Measurements from ENCODE around the gene QPRT.
"Not testable (repeated sequence)": the region's sequence is repeated elsewhere in the genome, so short reads cannot be mapped to it uniquely, and the experiment has no call there.

The QPRT gene

DNA sequence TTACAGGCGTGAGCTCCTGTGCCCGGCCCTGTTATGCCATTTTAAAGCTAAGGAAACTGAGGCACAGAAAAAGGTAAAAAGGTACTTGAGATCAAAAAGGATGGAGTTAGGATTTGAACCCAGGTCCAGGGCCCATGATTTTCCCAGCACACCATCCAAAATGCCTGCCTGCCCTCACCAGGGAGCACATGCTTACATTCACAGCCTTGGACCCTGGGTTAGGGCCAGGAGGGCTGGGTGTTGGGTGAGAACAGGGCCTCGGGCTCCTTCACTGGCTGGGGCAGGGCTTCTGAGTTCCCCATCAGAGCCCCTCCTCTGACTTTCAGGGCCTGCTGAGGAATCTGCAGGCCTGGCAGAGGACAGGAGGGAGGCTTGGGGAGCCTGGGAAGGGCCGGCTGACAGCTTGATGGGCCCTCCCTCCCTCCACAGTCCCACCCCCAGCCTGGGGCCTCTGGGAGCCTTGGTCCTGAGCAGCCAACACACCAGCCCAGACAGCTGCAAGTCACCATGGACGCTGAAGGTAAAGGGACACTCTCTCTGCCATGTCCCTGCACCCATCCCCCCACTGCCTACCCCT, at the start of gene QPRT:
TSS of gene QPRT (plus strand) at position 490 of the 577 bp plus-strand sequence. CDS start at position 508, 18 bp downstream.
- DNase-seq (ENCODE audit: low spot score): peak; percentile 42

DNA sequence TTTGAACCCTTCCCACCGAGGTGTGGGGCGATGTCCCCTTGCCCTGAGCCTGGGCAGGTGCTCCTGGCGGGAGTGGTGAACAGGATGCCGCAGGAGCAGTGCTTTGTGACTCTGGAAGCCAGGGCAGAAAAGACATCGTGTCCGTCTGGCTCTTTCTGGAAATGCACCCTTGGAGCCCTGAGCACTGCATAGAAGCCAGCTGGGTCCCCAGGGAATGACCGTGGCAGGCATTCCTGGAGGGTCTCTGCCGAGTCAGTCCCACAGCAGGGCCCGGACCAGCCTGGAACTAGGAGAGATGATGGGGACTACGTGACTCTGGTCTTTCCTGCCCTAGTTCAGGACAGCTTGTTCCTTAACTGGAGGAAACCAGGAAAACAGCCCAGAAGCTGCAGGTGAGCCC, 49.7 kb upstream of the QPRT start:
- DNase-seq (ENCODE audit: low spot score): not testable (repeated sequence)

DNA sequence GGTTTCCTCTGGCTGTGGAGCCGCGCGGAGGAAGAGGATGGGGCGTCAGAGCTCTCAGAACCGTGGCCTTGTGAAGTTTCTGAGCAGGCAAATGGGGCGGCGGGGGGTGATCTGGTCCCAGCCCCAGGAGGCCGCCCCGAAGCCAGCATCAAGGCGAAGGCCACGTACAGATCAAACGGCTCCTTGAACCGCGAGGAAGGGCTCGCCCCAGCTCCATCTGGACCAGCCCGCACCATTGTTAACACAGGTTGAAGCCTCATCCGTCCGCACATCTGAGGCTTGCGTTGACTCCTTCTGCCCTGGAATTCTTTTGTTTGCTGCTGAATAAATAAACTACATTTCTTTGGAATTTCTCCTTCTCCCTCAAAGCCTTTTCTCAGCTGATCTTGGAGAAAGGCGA, 47.3 kb upstream of the QPRT start:
- DNase-seq (ENCODE audit: low spot score): not testable (repeated sequence)

DNA sequence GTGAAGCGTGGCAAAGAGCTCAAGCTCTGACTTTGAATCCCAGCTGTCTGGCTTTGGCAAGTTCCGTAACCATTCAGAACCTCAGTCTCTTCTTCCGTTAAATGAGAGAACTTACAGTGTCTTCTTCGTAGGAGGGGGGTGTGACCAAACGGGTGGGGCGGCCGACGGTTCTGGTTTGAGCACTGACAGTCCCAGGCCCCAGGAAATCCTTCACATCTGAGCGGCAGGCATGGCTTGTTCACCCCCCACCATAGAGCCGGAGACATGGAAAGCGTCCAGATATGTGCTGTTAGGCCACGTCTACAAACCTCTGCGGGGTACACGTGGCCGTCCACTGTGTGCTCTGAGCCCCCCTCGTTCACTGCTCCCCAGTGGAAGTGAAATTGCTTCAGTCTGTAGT, 43.1 kb upstream of the QPRT start:
- not testable (repeated sequence) for DNase-seq (ENCODE audit: low spot score)

DNA sequence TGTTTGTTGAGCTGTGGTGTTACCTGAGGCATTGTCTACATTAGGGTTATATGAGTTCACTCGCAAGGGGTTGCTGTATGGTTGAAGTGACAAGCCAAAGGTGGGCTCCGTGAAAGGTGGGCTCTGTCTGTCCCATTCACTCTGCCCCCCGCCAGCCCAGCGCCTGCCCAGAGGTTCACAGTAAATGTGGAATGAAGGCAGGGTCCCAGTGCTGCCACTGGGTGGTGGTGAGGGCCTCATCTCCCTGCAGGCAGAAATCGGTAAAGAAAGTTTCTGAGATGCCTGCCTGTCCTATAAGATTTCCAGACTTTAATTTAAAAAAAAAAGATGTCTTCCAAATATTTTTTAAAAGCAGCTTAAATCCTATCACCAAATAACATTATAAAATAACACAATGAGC, 42.6 kb upstream of the QPRT start:
- DNase-seq (ENCODE audit: low spot score): not testable (repeated sequence)

DNA sequence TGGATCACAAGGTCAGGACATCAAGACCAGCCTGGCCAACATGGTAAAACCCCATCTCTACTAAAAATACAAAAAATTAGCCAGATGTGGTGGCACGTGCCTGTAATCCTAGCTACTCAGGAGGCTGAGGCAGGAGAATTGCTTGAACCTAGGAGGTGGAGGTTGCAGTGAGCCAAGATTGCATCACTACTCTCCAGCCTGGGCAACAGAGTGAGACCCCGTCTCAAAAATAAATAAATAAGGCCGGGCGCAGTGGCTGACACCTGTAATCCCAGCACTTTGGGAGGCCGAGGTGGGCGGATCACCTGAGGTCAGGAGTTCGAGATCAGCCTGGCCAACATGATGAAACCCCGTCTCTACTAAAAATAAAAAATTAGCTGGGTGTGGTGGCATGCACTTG, 40.2 kb upstream of the QPRT start:
- not testable (repeated sequence) for DNase-seq (ENCODE audit: low spot score)

DNA sequence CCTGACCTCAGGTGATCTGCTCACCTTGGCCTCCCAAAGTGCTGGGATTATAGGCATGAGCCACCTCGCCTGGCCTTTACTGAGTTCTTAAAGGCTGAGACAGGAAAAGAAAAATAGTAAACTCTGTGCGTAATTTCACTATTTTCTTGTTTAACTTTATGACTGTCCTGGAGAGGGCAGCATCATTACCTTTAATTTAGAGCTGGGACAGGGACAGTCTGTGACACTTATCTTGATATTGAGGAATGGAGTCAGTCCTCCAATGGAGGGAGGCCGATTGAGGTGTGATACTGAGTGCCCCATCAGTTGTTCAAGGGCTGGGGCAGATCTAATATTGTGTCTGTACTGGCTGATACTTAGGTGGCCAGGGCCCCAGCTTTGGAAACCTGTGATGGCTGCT, 37.4 kb upstream of the QPRT start:
- DNase-seq (ENCODE audit: low spot score): no peak

DNA sequence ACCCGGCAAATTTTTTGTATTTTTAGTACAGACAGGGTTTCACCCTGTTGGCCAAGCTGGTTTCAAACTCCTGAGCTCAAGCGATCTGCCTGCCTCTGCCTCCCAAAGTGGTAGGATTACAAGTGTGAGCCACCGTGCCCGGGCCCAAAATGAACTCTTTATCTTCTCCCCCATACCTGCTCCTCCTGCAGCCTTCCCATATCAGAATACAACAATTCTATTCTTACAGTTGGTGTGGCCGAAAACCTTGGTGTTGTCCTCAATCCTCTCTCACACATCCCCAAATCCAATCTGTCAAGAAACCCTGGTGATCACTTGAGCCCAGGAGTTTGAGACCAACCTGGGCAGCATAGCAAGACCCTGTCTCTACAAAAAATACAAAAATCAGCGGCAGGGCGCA, 35.4 kb upstream of the QPRT start:
- no peak for DNase-seq (ENCODE audit: low spot score)

DNA sequence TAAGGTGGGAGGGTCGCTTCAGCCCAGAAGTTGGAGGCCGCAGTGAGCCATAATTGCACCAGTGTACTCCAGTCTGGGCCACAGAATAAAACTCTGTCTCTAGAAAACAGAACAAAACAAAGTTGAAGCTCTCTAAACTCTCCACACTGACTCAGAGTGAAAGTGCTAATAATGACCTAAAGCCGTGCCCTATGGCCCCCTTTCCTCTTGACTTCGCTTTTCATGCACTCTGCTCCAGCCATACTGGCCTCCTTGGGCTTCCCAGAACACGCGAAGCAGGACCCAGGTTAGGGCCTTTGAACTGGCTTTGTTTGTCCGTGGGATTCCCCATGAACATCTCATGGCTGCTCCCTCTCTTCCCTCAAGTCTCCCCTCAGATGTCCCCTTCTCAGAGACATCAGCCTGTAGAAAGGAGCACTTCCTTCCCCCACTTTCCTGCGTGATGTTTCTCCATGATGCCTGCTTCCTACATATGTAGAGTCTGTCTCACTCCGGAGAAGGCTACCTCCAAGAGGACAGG, 34.6 kb upstream of the QPRT start:
- DNase-seq (ENCODE audit: low spot score): no peak

DNA sequence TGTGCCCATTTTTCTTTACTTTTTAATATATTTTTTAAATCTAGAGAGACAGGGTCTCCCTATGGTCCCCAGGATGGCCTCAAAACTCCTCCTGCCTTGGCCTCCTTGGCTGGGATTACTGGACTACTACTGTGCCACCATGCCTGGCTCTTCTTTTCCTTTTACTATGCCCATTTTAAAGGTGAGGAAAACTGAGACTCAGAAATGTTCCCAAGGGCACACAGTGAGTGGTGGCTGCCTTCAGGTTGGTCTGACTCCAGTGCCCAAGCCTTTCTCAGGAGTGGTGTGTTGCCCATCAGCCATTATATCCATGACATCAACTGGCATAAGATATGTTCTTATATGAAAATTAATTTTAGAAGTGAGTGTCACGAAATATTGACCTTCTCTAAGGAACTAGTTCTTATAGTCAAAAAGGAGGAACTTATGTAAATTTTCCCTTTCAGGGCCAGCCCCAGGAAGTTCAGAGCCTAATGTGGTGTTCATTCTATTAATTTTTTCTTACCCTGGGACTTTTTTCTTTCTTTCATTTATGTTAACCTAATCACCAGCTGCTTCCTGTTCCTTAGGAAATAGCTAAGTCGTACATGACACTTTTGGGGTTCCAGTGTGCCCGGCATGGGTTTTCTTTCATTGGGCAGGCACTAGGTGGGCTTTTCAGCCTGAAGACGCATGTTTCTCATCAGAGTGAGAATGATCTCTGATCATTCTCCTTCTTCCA, 33.8 kb upstream of the QPRT start:
- no peak for DNase-seq (ENCODE audit: low spot score)

DNA sequence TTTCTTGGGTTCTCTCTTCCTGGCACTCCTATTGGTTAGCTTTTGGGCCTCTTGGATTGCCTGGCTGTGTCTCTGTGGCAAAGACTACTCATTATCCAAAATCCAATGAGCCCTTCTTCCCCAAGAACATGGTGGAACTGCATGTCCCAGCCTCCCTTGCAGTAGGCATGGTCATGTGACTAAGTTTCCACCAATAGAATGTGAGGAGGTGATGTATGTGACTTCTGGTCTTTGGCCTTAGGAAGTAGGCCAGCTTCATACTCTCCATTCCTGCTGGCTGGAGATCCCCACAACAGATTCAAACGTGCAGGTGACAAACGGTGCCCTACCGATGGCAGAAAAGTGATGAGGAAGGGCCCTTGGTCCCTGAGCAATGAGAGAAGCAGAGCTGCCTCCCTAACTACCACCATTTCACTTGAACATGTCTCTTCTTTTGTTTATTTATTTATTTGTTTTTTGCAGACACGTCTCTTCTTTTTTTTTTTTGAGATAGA, 33.2 kb upstream of the QPRT start:
- DNase-seq (ENCODE audit: low spot score): no peak

DNA sequence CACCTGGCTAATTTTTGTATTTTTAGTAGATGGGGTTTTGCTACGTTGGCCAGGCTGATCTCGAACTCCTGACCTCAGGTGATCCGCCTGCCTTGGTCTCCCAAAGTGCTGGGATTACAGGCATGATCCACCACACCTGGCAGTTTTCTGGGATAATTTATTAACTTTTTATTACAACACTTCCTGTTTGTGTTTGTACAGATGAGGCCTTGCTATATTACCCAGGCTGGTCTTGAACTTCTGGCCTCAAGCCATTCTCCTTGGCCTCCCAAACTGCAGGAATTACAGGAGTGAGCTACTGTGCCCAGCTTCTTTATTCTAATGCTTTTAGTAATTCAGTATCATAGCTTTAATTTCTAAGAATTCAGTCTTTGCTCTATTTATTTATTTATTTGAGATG, 32.0 kb upstream of the QPRT start:
- no peak for DNase-seq (ENCODE audit: low spot score)

DNA sequence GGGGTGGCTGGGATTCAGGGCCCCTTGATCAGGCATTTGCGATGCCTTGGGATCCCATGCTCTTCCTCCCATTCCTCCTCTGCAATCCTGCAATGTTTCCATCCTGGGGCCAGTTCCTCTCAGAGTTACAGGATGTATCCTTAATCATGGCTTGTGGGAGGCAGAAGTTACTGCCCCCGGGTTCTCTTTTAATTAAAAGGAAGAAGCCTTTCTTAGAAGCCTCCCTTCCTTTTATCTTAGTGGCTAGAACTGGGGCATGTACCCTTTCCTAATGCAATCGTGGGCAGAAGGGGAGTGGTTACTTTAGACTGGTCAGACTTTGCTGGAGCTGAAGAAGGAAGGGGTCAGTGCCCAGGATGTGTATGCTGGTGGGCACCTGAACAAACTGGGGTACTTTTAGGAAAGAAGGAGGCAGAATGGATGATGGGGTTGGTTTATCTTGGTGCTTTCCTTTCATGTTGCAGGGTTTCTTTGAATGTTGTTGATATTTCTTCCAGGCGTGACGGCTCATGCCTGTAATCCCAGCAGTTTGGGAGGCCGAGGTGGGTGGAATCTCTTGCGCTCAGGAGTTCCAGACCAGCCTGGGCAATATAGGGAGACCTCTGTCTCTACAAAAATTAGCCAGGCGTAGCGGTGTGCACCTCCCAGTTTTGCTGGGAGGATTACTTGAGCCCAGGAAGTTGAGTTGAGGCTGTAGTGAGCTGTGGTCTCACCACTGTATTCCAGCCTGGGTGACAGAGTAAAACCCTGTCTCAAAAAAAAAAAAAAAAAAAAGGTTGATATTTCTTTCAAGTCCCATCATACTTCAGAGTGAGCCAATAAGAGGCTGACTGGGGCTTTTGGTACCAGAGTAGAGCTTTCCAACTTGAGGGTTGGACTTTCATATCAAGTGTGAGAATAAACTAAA, 29.1 kb upstream of the QPRT start:
- DNase-seq (ENCODE audit: low spot score): no peak

DNA sequence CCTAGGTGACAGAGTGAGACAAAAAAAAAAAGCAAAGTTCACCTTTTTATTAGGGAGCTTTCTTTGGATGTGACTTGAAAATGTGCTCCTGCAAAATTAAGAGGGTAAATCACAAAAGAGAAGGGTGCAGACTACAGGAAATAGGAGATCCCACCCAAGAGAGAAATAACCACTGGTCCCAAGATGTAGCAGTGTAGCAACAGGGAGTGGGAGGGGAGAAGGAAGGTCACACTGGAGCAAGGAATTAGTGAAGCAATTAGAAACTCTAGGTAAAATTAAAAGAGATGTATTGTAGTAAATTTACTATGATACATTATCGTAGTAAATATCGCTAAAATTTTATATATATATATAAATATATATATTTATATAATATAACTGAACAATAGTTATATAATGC, 28.2 kb upstream of the QPRT start:
- DNase-seq (ENCODE audit: low spot score): no peak

DNA sequence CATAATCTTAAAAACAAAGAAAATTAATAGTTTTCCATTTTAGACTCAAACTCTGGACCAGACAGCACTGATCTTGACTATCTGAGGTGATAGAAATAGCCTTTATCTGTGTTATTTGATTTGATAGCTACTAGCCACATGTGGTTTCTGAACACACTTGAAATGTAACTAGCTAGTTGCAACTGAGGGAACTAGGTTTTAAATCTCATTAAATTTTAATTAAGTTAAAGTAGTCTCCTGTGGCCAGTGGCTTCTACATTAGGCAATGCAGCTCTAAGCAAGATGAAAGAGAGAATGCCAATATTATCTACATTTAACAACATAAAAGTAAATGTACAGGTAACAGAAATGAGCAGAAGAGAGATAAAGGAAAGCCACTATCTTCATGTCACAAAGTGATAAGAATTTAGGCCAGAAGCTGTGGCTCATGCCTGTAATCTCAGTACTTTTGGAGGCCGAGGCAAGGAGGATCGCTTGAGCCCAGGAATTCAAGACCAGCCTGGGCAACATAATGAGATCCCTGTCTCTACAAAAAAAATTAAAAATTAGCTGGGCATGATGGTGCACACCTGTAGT, 27.1 kb upstream of the QPRT start:
- no peak for DNase-seq (ENCODE audit: low spot score)

DNA sequence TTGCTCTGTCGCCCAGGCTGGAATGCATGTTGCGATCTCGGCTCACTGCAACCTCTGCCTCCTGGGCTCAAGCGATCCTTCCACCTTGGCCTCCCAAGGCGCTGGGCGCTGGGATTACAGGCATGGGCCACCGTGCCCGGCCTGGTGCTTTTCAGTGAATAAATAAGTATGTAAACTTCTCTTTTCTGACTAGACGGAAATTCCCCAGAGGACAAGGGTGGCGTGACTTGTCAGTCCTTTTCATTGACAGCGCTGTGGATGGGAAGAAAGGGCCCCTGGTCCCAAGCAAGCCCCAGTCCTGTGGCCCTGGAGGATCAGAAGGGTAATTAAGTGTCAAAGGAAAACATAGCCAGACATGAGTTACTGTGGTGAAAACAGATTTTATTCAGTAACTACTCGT, 25.5 kb upstream of the QPRT start:
- no peak for DNase-seq (ENCODE audit: low spot score)

DNA sequence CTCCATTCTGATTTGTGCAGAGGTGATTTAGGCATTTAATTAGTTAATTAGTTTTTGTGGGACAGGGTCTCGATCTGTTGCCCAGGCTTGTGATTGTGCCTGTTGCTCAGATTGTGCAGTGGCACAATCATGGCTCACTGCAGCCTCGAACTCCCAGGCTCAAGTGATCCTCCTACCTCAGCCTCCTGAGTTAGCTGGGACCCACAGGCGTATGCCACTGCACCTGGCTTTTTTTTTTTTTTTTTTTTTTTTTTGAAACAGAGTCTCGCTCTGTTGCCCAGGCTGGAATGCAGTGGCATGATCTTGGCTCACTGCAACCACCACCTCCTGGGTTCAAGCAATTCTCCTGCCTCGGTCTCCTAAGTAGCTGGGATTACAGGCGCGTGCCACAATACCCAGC, 25.1 kb upstream of the QPRT start:
- not testable (repeated sequence) for DNase-seq (ENCODE audit: low spot score)

DNA sequence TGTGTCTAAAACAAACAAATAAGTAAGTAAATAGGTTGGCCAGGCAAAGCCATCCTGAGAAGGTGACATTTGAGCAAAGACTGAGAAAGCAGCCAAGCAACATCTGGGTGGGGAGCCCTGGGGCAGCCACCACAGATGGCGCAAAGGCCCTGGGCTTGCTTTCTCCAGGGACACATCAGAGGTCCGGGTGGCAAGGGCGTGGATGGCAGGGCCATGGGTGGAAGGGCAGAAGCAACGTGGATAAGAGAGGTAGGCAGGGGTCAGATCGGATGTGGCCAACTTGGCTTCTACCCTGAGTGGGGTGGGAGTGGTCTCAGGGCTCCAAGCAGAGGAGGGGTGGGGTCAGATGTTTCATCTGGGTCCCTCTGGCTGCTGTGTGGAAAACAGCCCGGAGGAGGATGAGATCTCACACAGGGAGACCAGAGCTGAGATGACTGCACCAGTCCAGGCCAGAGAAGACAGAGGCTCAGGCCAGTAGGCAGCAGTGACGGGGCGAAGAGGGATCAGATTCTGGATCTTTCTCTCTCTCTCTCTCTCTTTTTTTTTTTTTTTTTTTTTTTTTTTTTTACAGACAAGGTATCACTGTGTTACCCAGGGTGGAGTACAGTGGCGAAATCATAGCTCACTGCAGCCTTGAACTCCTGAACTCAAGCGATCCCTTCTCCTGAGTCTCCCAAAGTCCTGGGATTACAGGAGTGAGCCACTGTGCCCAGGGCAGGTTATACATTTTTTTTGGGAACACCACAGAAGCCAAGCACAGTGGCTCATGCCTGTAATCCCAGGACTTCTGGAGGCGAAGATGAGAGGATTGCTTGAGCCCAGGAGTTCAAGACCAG, 22.1 kb upstream of the QPRT start:
- no peak for DNase-seq (ENCODE audit: low spot score)

DNA sequence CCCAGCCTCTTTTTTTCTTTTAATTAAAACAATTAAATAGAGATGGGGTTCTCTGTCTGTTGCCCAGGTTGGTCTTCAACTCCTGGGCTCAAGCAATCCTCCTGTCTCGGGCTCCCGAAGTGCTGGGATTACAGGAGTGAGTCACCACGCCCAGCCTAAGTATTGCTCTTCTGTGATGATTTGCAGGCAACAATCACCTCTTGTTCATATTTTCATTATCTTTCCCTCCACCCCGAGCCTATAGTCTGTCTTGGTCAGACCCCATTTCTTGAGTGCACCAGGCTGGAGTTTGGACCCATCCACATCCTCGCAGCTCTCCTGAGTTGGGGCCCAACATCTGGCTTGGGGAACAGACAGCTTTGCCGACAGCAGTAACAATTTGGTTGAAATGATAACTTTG, 20.3 kb upstream of the QPRT start:
- no peak for DNase-seq (ENCODE audit: low spot score)

DNA sequence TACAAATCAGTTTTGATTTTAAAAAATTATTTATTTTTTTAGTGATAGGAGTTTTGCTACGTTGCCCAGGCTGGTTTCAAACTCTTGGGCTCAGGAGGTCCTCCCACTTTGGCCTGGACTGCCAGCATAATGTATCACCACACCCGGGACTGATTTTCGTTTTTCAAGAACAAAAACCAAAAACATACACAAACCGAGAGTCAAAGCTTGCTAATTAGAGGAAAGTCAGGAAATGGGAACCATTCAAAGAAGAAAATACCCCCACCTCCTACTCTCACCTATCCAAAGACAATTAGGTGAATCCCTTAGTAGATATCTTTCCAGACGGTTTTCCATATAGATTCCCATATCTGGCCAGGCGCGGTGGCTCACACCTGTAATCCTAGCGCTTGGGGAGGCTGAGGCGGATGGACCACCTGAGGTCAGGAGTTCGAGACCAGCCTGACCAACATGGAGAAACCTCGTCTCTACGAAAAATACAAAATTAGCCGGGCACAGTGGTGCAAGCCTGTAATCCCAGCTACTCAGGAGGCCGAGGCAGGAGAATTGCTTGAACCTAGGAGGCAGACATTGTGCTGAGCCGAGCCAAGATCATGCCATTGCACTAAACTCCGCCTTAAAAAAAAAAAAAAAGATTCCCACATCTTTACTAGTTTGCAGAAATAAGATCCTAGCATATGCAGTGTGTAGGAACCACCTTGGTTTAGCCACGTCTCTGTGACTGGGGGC, 16.8 kb upstream of the QPRT start:
- no peak for DNase-seq (ENCODE audit: low spot score)

DNA sequence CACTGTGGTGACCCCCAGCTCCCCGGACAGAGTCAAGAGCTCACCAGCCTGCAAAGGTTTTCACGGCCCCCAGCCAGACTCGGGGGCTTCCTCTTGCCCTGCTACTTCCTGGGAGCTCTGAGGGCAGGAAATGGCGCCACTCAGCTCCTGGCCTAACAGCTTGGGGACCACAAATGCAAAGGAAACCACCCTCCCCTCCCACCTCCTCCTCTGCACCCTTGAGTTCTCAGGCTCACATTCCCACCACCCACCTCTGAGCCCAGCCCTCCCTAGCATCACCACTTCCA, 16.3 kb upstream of the QPRT start:
- DNase-seq (ENCODE audit: low spot score): no peak
